ENCODE data around the gene CARNS1. TPM values are rescaled to one million over a fixed set of nuclear protein-coding genes. Genes with fewer than 3 reads are reported as not detected.

The CARNS1 gene
- polyA plus RNA-seq, 1 of the 3 experiments (the other 2 are of a cell fraction): 0.23 TPM

- Histone ChIP-seq H3K79me2 (ENCODE audit: insufficient read depth) (peaks cover 85% of the 10 kb centered on the region), H3K9me2 (no peaks in the 10 kb centered on the region), H3K9ac (no peak overlapping the region), H4K20me1 (ENCODE audit: insufficient read depth) (peaks cover 71% of the 10 kb centered on the region), H3K4me2 (no peak overlapping the region), H3F3A (replicated peaks; ENCODE audit: insufficient read depth) (peaks cover 3% of the 10 kb centered on the region), H3K27me3 (ENCODE audit: insufficient read depth) (no peaks in the 10 kb centered on the region), H3K36me3 (replicated peaks in 1 of 2; ENCODE audit: control insufficient read depth in 1 of 2, insufficient read depth in 2 of 2, low read length in 1 of 2) (peaks cover 8 to 13% of the 10 kb centered on the region in 2 experiments), H2AFZ (ENCODE audit: low read depth) (no peak overlapping the region), H3K9me3 (no peaks in the 10 kb centered on the region), H3K27ac (ENCODE audit: low read depth in 2 of 2, low read length in 1 of 2) (peak overlapping the region in 1 of 2 experiments; percentile 9; a peak in 1 of 4 replicates), H3K4me1 (ENCODE audit: control insufficient read depth in 1 of 2, insufficient read depth in 2 of 2, low read depth in 1 of 2, low read length in 1 of 2) (peaks cover 17 to 28% of the 10 kb centered on the region in 2 experiments; a peak in 3 of 4 replicates), H3K4me3 (ENCODE audit: low read depth in 2 of 2, low read length in 1 of 2) (no peak overlapping the region)
- 100% methylated on average over 3 of the region's 3 CpGs for WGBS (ENCODE audit: low lambda C conversion rate)
- DNase-seq: no peak
- CTCF ChIA-PET: interaction anchor here (1.2 to 19.7 kb wide), 5 partner anchors 10 to 106 kb away, joined by 3 to 955 read pairs (median 19); partner anchors contain the start of gene POLD4
- POLR2A ChIA-PET: no interaction called here
- TF ChIP-seq TEAD4 (IDR thresholded peaks at IDR 0.05; ENCODE audit: borderline replicate concordance, insufficient read depth): no peak
- TF ChIP-seq ZBTB33 (IDR thresholded peaks at IDR 0.05; ENCODE audit: borderline replicate concordance, low read depth): no peak
- TF ChIP-seq YY1 (IDR thresholded peaks at IDR 0.05; ENCODE audit: low read depth): no peak
- TF ChIP-seq FOXM1 (IDR thresholded peaks at IDR 0.05; ENCODE audit: low read depth): no peak
- TF ChIP-seq JUND (IDR thresholded peaks at IDR 0.05): no peak
- TF ChIP-seq TAF1 (IDR thresholded peaks at IDR 0.05; ENCODE audit: borderline replicate concordance, low read depth, low read length): no peak
- TF ChIP-seq TCF12 (IDR thresholded peaks at IDR 0.05): no peak
- TF ChIP-seq EP300 (IDR thresholded peaks at IDR 0.05; ENCODE audit: borderline replicate concordance in 1 of 2, low read depth in 1 of 2, low read length in 1 of 2): no peak
- TF ChIP-seq FOSL2 (IDR thresholded peaks at IDR 0.05; ENCODE audit: borderline replicate concordance, low read depth): no peak
- no peak for TF ChIP-seq SIN3A (IDR thresholded peaks at IDR 0.05; ENCODE audit: borderline replicate concordance, low read depth, low read length)
- no peak for TF ChIP-seq MEF2A (IDR thresholded peaks at IDR 0.05; ENCODE audit: borderline replicate concordance, low read depth)
- no peak for TF ChIP-seq IRF3 (IDR thresholded peaks at IDR 0.05; ENCODE audit: low read depth, low read length)
- TF ChIP-seq RFX5 (IDR thresholded peaks at IDR 0.05; ENCODE audit: low read length): no peak
- TF ChIP-seq NRF1 (IDR thresholded peaks at IDR 0.05; ENCODE audit: low read depth, low read length): no peak
- no peak for TF ChIP-seq FOXJ3 (CRISPR knock-in tag; IDR thresholded peaks at IDR 0.05)
- no peak for TF ChIP-seq REST (IDR thresholded peaks at IDR 0.05; ENCODE audit: low read depth, low read length)
- TF ChIP-seq USF1 (IDR thresholded peaks at IDR 0.05; ENCODE audit: borderline replicate concordance, low read depth): no peak
- TF ChIP-seq ELF1 (IDR thresholded peaks at IDR 0.05): no peak
- TF ChIP-seq RAD21 (IDR thresholded peaks at IDR 0.05; ENCODE audit: low read length): no peak
- TF ChIP-seq MXI1 (IDR thresholded peaks at IDR 0.05; ENCODE audit: low read depth, low read length): no peak
These were observed 46.9 kb upstream of the CARNS1 start for GRCh38 chr11:67368621-67369020.
